GM23338 (cell line): Measurements from ENCODE around the gene NUAK2.

Source experiments
- EZH2 ChIP-seq: fragments of 200-600 bp; sonication (generic); IDR thresholded peaks from one replicate; pipeline ENCODE4 v1.8.0; 2017; ENCODE audit warnings: antibody characterized with exemption, mild to moderate bottlenecking, low read depth; ENCODE audit not compliant: unreplicated experiment
- NANOG ChIP-seq: IDR thresholded peaks from 2 replicates; pipeline ENCODE4 v1.6.1; 2016; ENCODE audit warnings: antibody characterized with exemption, borderline replicate concordance
- TF ChIP-seq, protein P1 (sequence below), 2 experiments: fragments of 200-600 bp in 1 of 2; sonication (generic) in 1 of 2; conservative IDR thresholded peaks; 2 replicates each; pipeline versions ENCODE4 v1.5.1 to v1.6.1; 2016 to 2017; ENCODE audit warnings: antibody characterized with exemption in 2 of 2, low read depth in 2 of 2, mild to moderate bottlenecking in 2 of 2, moderate library complexity in 1 of 2
- TF ChIP-seq, protein P2 (sequence below): IDR thresholded peaks from one replicate; pipeline ENCODE4 v1.6.1; 2018; ENCODE audit warnings: antibody characterized with exemption; ENCODE audit not compliant: unreplicated experiment

DNA sequence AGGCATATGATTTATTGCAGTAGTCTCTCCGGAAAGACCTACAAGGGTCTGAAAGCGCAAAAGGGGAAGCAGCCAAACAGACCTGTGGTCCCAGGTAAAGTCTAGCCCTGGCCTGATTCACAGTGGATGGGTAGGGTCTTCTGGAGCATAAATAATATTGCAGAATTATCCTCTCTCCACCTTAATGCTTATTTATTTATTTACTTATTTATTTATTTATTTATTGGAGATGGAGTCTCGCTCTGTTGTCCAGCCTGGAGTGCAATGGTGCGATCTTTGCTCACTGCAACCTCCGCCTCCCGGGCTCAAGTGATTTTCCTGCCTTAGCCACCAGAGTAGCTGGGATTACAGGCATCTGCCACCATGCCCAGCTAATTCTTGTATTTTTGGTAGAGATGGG is 46.9 kb upstream of the NUAK2 start:
- TF ChIP-seq, protein P1, sequence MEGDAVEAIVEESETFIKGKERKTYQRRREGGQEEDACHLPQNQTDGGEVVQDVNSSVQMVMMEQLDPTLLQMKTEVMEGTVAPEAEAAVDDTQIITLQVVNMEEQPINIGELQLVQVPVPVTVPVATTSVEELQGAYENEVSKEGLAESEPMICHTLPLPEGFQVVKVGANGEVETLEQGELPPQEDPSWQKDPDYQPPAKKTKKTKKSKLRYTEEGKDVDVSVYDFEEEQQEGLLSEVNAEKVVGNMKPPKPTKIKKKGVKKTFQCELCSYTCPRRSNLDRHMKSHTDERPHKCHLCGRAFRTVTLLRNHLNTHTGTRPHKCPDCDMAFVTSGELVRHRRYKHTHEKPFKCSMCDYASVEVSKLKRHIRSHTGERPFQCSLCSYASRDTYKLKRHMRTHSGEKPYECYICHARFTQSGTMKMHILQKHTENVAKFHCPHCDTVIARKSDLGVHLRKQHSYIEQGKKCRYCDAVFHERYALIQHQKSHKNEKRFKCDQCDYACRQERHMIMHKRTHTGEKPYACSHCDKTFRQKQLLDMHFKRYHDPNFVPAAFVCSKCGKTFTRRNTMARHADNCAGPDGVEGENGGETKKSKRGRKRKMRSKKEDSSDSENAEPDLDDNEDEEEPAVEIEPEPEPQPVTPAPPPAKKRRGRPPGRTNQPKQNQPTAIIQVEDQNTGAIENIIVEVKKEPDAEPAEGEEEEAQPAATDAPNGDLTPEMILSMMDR (conservative IDR thresholded peaks at IDR 0.05; ENCODE audit: low read depth in 2 of 2) = no peak
- TF ChIP-seq NANOG = no peak
- TF ChIP-seq EZH2 = no peak
- TF ChIP-seq, protein P2, sequence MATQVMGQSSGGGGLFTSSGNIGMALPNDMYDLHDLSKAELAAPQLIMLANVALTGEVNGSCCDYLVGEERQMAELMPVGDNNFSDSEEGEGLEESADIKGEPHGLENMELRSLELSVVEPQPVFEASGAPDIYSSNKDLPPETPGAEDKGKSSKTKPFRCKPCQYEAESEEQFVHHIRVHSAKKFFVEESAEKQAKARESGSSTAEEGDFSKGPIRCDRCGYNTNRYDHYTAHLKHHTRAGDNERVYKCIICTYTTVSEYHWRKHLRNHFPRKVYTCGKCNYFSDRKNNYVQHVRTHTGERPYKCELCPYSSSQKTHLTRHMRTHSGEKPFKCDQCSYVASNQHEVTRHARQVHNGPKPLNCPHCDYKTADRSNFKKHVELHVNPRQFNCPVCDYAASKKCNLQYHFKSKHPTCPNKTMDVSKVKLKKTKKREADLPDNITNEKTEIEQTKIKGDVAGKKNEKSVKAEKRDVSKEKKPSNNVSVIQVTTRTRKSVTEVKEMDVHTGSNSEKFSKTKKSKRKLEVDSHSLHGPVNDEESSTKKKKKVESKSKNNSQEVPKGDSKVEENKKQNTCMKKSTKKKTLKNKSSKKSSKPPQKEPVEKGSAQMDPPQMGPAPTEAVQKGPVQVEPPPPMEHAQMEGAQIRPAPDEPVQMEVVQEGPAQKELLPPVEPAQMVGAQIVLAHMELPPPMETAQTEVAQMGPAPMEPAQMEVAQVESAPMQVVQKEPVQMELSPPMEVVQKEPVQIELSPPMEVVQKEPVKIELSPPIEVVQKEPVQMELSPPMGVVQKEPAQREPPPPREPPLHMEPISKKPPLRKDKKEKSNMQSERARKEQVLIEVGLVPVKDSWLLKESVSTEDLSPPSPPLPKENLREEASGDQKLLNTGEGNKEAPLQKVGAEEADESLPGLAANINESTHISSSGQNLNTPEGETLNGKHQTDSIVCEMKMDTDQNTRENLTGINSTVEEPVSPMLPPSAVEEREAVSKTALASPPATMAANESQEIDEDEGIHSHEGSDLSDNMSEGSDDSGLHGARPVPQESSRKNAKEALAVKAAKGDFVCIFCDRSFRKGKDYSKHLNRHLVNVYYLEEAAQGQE = no peak
